ENCODE results near the gene KCNK17. TPM values are rescaled to one million over a fixed set of nuclear protein-coding genes. Genes with fewer than 3 reads are reported as not detected.

The KCNK17 gene
- total and polyA plus RNA-seq, 12 donors: 0.13 to 0.39 (median 0.19) TPM; not detected in 6

DNA sequence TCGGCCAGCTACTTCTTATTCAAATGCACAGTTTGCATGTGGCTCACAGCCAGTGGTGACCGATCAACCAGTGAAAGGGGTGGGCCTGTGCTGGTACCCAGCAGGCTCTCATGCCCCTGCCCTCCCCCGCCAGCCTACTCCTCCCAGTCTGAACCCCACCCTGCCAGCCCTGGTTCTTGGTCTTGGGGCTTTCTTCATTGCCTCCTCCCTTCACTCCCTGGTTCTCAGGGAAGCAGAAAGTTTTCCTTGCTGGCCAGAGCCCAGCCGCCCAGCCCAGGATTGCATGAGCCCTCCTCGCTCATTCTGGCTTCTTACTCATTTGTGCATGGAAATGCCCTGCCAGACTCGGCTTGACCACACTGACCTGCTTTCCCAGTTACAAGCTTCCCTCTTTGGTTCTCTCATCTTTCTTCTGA, 40.8 kb downstream of the KCNK17 start:
- Histone ChIP-seq H3K4me1 (no peaks in the 10 kb centered on the region), H3K27me3 (peaks cover 0 to 6% (median 0%) of the 10 kb centered on the region in 7 donors), H3K36me3 (no peaks in the 10 kb centered on the region), H3K9me3 (no peaks in the 10 kb centered on the region), H3K27ac (no peak overlapping the region), H3K4me3 (no peak overlapping the region)
- 52% methylated on average over 6 of the region's 6 CpGs for WGBS, 2 donors
- TF ChIP-seq, protein P1, sequence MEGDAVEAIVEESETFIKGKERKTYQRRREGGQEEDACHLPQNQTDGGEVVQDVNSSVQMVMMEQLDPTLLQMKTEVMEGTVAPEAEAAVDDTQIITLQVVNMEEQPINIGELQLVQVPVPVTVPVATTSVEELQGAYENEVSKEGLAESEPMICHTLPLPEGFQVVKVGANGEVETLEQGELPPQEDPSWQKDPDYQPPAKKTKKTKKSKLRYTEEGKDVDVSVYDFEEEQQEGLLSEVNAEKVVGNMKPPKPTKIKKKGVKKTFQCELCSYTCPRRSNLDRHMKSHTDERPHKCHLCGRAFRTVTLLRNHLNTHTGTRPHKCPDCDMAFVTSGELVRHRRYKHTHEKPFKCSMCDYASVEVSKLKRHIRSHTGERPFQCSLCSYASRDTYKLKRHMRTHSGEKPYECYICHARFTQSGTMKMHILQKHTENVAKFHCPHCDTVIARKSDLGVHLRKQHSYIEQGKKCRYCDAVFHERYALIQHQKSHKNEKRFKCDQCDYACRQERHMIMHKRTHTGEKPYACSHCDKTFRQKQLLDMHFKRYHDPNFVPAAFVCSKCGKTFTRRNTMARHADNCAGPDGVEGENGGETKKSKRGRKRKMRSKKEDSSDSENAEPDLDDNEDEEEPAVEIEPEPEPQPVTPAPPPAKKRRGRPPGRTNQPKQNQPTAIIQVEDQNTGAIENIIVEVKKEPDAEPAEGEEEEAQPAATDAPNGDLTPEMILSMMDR (IDR thresholded peaks at IDR 0.05): no peak
- ATAC-seq: no peak
- DNase-seq: no peak
- intact Hi-C loops (cut with DNase I): no loop called here

DNA sequence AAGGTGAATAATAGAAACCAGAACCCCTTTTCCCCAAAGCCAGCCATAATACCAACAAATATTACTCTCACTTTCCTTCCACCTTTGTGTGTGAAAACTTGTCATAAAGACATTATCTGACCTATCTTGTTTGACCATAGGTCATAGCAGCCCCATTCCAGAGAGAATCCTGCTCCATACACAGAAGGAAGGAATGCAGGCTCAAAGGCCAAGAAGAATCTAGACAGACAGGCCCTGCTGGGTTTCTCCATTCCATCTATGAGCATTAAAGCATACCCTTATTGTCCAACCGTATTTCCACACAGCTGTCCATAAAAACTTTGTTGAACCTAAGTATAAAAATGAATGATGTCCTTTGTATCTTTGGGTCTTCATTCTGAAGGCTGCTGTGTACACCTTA, 44.3 kb downstream of the KCNK17 start:
- 83 to 94% methylated on average over 1 of the region's 1 CpG for WGBS, 2 donors

DNA sequence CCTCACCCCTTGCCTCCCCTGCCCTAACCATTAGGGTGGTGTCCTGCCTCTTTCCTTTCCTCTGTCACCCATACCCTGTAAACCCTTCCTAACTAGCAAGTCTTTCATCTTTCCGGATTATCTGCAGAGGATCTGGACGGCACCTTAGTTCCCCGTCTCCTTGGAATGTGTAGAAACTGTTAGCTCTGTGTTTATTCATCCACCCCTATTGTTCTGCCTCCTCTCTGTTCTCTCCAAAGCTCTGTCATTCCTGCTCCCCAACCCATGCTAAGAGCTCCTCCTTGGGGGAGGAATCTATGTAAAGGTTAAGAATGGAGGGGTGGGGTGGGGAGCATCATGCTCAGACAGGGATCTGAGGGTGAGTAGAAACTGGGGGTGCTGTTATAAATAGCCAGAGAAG, 45.5 kb downstream of the KCNK17 start:
- DNase-seq (no peak), ATAC-seq (no peak)
- H3K27me3 ChIP-seq: peaks cover 0 to 7% (median 0%) of the 10 kb centered on the region in 7 donors
- TF ChIP-seq, protein P1 (IDR thresholded peaks at IDR 0.05): no peak
- intact Hi-C loops (cut with DNase I): no loop called here
- H3K4me1 ChIP-seq: no peaks in the 10 kb centered on the region
- no peaks in the 10 kb centered on the region for H3K36me3 ChIP-seq
- WGBS, 2 donors: 68 to 69% methylated on average over 3 of the region's 3 CpGs
- H3K27ac ChIP-seq: no peak overlapping the region
- H3K9me3 ChIP-seq: no peaks in the 10 kb centered on the region
- no peak overlapping the region for H3K4me3 ChIP-seq

More for the DNA sequence above, 44.3 kb downstream of the KCNK17 start:
- TF ChIP-seq, protein P1 (IDR thresholded peaks at IDR 0.05): no peak
- no peak overlapping the region for H3K4me3 ChIP-seq
- peaks cover 0 to 6% (median 0%) of the 10 kb centered on the region in 7 donors for H3K27me3 ChIP-seq
- ATAC-seq (no peak), DNase-seq (no peak)
- H3K27ac ChIP-seq: no peak overlapping the region
- intact Hi-C loops (cut with DNase I): no loop called here
- no peaks in the 10 kb centered on the region for H3K4me1 ChIP-seq
- no peaks in the 10 kb centered on the region for H3K9me3 ChIP-seq
- no peaks in the 10 kb centered on the region for H3K36me3 ChIP-seq

DNA sequence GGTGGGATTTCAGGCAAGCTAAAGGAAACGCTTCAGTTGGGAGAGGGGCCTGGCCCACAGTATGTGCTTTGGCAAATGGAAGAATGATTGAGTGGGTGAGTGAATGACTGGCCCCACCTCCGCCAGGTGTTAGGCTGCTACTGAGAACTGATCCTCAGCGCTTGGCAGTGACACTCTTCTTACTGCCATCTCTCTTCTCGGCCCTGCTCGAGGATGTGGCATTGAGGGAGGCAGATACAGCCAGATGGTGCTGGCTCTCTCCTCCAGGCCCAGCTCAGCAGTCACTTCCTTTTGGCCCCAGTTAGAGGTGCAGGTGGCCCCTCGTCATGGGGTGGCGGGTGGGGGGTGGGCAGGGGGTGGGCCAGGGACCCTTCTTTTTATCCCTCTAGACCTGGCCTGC, 46.0 kb downstream of the KCNK17 start:
- intact Hi-C loops (cut with DNase I): no loop called here
- TF ChIP-seq, protein P1 (IDR thresholded peaks at IDR 0.05): no peak
- H3K4me3 ChIP-seq: no peak overlapping the region

More for the DNA sequence above, 46.0 kb downstream of the KCNK17 start:
- no peaks in the 10 kb centered on the region for H3K9me3 ChIP-seq
- no peaks in the 10 kb centered on the region for H3K36me3 ChIP-seq
- H3K4me1 ChIP-seq: no peaks in the 10 kb centered on the region
- H3K27ac ChIP-seq: no peak overlapping the region
- WGBS, 2 donors: 72 to 75% methylated on average over 7 of the region's 7 CpGs
- H3K27me3 ChIP-seq: peaks cover 0 to 12% (median 0%) of the 10 kb centered on the region in 7 donors
- DNase-seq (no peak), ATAC-seq (no peak)
